ENCODE measurements around the gene FOXP2.

GRCh38 chr7:114432703-114433102 is 18.1 kb downstream of the FOXP2 start:
- TF ChIP-seq POLR2AphosphoS5 (IDR thresholded peaks at IDR 0.05; ENCODE audit: low read depth, low read length) = no peak
- TF ChIP-seq TAF1 (IDR thresholded peaks at IDR 0.05; ENCODE audit: low read depth, low read length) = no peak

All from GM12891 (cell line).